GM19043 (cell line): ENCODE results near the gene CD300LF.

Experiments used
- ATAC-seq: cut with Tn5 transposase; IDR thresholded peaks from one replicate; pipeline ENCODE4 v1.9.1; 2021; ENCODE audit warnings: low read depth; ENCODE audit not compliant: unreplicated experiment

CD300LF gene

GRCh38 chr17:74712756-74713155 is at the start of gene CD300LF:
TSS of gene CD300LF (minus strand) at chr17:74712923. CDS start at chr17:74712866, 57 bp downstream.
- no peak for ATAC-seq

- ATAC-seq = no peak
Measured at GRCh38 chr17:74761931-74762330, 49.2 kb upstream of the CD300LF start.

- ATAC-seq = no peak
Measured at GRCh38 chr17:74761419-74761818, 48.7 kb upstream of the CD300LF start.

GRCh38 chr17:74760404-74761105 is 47.8 kb upstream of the CD300LF start:
- ATAC-seq = no peak

GRCh38 chr17:74759941-74760340 is 47.2 kb upstream of the CD300LF start:
- no peak for ATAC-seq

GRCh38 chr17:74759243-74759801 is 46.6 kb upstream of the CD300LF start:
- ATAC-seq = no peak

GRCh38 chr17:74758848-74759168 is 46.1 kb upstream of the CD300LF start:
- no peak for ATAC-seq

- ATAC-seq = no peak
Measured at GRCh38 chr17:74757931-74758847, 45.5 kb upstream of the CD300LF start.

GRCh38 chr17:74757502-74757901 is 44.8 kb upstream of the CD300LF start:
- ATAC-seq = no peak

- ATAC-seq = no peak
Measured at GRCh38 chr17:74756891-74757290, 44.2 kb upstream of the CD300LF start.

- ATAC-seq = no peak
Measured at GRCh38 chr17:74755533-74755932, 42.8 kb upstream of the CD300LF start.

- ATAC-seq = no peak
Measured at GRCh38 chr17:74754832-74755231, 42.1 kb upstream of the CD300LF start.

GRCh38 chr17:74752822-74753401 is 40.2 kb upstream of the CD300LF start:
- ATAC-seq = no peak

- no peak for ATAC-seq
Measured at GRCh38 chr17:74752415-74752814, 39.7 kb upstream of the CD300LF start.

GRCh38 chr17:74750327-74751069 is 37.8 kb upstream of the CD300LF start:
- ATAC-seq = no peak

GRCh38 chr17:74750039-74750326 is 37.3 kb upstream of the CD300LF start:
- no peak for ATAC-seq

GRCh38 chr17:74749279-74750038 is 36.7 kb upstream of the CD300LF start:
- no peak for ATAC-seq

GRCh38 chr17:74748529-74749278 is 36.0 kb upstream of the CD300LF start, which contains the start of gene NHERF1:
TSS of gene NHERF1 (plus strand) at chr17:74748628. CDS start at chr17:74748847, 219 bp downstream.
- peak; percentile 84 for ATAC-seq

- no peak for ATAC-seq
Measured at GRCh38 chr17:74748279-74748528, 35.5 kb upstream of the CD300LF start.
